Fibroblast of skin of scalp (primary cell): Measurements from ENCODE around the gene CCL13.
A peak's percentile ranks its signal among the peaks of the same experiment; 100 is the strongest.

ENCODE experiments used
- DNase-seq: peaks from one replicate; pipeline ENCODE4 v3.0.0-alpha.2; 2013

Gene CCL13

GRCh38 chr17:34364751-34365150 lies 8.5 kb downstream of the CCL13 start:
- DNase-seq: no peak

DNA sequence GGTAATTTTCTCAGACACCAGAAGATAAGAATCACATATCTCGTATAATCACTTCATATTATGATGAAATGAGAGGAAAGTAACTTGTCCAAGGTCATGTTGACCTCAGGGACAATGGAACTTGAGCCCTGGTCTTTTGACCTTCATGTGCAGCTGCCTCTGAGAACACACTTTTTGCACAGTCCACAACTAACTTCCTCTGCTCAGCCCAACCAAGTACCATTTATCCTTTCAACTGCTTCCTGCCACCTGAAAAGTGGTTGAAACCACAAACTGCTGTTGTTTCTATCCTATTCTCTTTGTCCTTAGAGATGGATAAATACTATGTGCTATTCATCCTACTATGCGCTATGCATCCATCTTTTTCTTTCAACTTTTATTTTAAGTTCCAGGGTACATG lies 9.1 kb downstream of the CCL13 start:
- no peak for DNase-seq

DNA sequence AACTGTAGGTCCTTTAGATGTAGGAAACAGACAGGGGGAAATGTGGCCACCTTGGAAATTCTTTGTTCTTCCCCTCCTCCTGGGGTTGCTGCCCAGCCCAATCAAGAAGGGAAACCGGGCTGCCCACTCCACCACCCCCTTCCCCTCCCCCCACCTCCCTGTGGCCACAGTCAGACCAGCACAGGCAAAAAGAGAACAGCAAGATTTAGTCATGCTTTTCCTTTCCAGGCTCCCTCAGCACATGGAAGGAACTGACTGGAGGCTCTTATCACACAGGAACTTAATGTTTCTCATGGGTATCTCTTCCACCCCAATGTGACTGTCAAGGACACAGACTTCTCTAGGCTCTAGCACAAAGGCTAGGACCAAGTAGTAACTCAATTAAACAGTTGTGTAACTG lies 9.7 kb downstream of the CCL13 start:
- no peak for DNase-seq

GRCh38 chr17:34366529-34367107 lies 10.3 kb downstream of the CCL13 start:
- DNase-seq: no peak

DNA sequence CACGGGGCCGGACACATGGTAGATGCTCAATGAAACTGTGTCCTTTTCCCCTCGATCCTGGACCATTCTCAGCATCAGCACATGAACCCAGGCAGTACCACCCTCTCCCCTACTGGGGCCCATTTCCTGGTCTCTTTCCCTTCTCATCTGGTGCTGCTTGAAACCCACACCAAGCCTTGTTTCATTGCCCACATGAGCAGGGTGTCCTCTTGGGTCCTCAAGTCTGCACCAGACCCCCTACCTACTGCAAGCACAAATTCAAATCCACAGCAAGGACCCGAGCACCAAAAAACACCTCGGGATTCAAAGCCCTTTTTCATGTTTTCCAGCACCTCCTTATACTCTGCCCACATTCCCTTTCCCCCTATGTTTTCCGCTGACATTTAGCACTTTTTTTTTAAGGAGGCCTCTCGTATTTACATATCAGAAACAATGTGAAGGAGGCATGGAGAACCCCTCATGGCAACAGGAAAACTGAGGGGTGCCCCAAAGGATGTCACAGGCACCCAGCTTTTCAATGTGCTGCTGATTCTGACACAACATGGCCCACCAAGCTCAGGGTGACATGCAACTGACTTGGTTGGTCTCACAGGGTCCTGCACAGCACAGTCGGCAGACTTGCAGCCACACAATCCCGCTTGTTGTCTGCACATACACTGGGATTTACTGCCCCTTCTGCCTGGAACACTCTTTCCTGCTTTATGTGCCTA lies 11.4 kb downstream of the CCL13 start:
- no peak for DNase-seq

GRCh38 chr17:34368196-34368945 lies 12.1 kb downstream of the CCL13 start:
- no peak for DNase-seq

DNA sequence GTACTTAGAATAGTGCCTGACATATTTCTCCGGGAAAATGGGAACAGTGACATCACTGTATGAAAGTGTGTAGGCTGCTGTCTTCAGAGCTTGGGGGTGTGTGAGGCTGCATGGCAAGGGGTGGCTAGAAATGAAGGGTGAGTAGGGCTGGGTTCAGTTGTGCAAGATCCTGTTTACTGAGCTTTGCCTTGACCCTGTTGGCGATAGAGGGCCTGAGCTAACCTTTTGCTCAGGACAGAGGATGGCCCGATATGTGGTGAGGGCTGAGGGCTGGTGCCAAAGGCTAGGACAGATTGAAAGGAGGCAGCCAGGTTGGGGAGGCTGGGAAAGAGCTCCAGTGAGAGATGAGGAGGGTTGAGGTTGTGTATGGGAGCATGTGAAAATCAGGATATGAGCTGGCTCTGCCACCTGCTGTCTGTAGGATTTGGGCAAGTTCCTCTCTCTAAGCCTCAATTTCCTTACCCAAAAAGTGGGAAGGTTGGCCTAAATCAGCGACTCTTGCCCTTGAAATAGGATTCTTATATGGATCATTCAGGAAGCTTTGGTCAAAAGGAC lies 12.7 kb downstream of the CCL13 start:
- no peak for DNase-seq

DNA sequence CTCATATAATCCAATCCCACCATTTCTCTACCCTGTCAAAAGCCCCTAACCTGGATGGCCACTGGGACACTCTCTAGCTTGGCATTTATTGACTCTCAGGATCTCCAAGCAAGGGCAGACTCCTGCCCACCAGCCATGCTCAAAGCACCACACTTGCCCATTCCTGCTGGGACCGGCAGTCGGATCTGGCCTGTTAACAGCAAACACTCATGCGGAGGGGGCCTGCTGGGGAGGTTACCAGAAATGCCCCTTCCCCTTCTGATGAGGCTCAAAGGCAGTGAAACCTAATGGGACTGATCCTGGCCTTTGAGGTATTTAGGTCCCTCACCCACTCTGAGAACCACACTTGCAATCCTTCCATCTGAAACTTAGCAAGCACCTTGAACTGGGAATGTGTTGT lies 13.3 kb downstream of the CCL13 start:
- DNase-seq: no peak

DNA sequence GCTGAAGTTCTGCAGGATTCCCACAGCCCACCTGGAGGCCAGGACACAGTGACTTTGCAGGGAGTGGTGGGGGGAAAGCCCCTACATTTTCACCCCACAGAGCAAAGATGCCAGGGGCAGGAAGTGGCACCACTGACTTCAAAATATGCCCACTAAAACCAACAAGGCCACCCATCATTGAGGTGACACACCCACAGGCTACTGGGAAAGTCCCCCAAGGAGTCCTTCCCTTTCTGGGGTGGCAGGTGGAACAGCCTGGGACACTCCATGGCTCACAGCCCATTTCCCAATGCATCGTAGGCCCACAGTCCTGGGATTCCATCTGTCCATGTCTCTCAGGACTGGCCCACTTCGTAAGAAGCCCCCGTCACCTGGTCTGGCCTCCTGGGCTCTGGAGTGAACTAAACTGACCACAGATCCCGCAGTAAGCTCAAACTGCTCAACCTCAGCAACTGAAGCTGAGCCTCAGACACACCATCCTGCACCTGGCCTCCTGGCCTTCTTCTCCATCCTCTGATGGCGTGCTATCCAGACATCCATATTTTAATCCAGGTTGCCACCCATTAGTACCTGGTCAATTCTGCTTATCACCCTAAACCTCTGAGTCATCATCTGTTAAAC lies 14.2 kb downstream of the CCL13 start:
- no peak for DNase-seq

DNA sequence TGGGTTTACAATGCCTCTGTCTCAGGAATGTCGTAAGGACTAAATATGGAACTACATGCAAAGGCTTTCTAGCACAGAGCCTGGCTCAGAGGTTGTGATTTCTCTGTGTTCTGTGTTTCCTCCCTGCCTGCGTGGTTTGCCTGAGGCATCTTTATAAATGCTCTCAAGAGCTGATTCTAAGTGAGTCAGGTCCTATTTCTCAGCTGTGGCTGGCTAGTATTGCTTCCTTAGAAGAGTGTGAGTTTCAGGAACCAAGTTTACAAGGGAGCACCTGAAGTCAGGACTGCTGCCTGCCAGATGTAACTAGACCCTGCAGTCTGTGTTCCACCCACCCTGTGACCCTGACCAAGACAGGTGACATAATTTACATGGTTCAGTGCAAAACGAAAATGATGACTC lies 14.7 kb downstream of the CCL13 start:
- DNase-seq: no peak

DNA sequence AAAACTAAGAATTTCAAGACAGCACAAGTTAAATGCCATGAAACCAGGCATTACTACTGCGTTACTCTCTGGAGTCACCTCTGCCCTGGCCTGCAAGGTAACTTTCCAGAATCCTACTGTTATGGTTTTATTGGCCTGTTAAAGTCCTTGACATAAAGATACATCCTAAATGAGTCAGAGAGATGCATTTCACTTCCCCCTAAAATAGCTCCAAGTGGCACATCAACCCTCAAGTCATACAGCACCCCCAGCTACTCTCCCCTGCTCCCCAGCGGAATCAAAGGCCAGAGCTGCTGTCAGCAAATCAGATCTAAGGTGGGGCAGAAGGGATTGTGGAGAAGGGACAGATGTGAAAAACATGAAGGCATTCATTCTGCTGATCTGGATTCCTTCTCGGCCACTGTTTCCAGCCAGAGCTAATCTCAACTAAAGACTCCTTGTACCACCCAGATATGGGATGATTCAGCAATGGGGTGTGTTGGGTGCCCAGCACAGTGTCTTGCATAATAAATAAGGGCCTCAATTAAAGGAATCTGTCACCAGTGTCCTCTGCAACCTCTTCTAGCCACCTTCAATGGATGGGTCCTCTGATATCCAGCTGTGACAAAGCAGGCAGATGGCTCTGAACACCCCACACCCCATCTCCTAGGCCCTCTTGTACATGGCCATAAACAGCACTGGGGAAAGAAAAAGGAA lies 15.3 kb downstream of the CCL13 start:
- no peak for DNase-seq

GRCh38 chr17:34374457-34374856 lies 18.2 kb downstream of the CCL13 start:
- DNase-seq: no peak

DNA sequence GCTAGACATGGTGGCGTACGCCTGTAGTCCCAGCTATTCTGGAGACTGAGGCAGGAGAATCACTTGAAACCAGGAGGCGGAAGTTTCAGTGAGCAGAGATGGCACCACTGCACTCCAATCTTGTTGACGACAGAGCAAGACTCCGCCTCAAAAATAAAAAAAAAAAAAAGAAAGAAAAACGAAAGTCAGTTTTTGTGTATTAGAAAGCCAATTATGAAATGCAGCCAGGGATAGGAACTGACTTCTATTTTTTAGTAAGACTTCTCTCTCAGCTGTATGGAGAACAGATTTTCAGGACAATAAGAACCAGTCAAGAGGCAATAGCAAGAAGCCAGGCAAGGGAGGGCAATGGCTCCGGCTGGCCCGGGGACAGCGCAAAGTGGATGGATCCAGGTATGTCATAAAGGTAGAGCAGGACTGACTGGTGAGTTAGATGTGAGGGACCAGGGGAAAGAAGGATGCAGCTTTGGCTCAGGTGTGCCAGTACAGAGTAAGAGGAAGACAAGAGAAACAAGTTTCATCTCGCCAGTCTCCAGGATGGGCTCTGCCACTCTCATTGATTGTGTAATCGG lies 19.2 kb downstream of the CCL13 start:
- DNase-seq: no peak

GRCh38 chr17:34377078-34377823 lies 21.0 kb downstream of the CCL13 start:
- no peak for DNase-seq

DNA sequence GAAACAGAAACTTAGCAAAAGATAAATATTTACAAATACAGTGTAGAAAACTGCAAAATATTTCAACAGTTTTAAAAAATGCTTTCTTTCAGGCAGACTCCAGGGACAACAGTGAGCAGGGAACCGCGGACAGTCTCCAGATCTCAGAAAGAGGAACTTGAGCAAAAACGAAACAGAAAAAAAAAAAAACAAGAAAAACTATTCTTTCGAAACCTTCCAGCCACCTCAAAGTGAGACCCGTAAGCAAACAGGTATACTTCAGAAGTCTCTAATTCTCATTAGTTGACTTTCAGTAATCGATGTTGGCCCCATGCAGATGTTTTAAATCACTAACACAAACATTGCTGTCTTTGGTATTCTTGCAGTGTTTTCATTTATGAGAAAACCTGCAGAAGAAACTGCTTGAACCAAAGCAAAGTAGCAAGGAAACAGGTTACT lies 22.4 kb downstream of the CCL13 start:
- DNase-seq: no peak

DNA sequence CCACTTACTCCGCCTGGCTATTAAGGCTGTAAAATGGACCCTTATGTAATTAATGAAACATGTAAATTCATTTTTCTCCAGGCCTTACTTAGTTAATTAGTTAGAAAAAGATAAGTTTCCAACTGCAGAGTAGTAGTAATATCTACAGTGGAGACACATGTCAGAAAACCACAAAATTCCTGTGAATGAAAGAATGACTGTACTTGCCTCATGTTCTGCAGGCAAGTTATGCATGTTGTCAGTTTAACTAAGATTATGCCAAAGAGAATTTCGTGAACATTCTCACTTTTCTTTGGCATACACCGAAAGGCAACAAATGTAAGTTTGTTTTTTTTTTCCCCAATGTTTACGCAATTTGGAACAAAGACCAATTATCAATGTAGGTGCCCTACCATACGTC lies 23.6 kb downstream of the CCL13 start:
- DNase-seq: peak; percentile 22

- DNase-seq: peak; percentile 17
These were observed 26.4 kb downstream of the CCL13 start for GRCh38 chr17:34382621-34383124.

- no peak for DNase-seq
These were observed 26.9 kb downstream of the CCL13 start for GRCh38 chr17:34383216-34383615.

GRCh38 chr17:34384271-34384670 lies 28.0 kb downstream of the CCL13 start:
- DNase-seq: no peak

DNA sequence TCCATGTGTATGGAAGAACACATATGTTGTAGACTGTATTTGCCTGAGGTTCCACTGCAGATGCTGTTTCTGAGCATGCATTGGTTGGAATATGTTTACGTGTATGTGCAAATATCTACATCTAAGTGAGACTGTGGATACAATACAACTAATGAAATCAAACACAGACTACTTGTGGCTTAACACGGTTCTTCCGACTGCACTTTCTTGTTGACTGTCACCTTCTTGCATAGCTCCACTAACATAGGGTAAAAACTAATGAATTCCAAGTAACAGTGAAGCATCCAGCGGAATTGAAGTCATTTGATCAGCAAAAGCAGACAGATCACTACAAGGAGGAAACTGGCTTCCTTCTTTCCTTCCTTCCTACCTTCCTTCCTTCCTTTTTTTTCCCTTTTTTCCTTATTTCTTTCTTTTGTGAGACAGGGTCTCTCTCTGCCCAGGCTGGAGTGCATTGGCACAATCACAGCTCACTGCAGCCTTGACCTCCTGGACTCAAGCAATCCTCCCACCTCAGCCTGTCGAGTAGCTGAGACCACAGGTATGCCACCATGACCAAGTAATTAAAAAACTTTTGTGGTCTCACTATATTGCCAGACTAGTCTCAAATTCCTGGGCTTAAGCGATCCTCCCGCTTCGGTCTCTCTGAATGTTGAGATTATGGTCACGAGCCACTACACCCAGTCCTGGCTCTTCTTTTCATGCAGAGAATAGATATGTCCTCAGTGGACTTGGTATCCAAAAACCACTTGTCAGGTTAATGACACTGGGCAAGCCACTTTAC lies 28.7 kb downstream of the CCL13 start:
- no peak for DNase-seq
